GM18526 (cell line): ENCODE results near the gene PELI1.

Source experiments
- POLR2A ChIP-seq: IDR thresholded peaks from 3 replicates; pipeline ENCODE4 v1.6.1; 2011; ENCODE audit not compliant: insufficient read length; ENCODE audit errors: extremely low read depth

The PELI1 gene

DNA sequence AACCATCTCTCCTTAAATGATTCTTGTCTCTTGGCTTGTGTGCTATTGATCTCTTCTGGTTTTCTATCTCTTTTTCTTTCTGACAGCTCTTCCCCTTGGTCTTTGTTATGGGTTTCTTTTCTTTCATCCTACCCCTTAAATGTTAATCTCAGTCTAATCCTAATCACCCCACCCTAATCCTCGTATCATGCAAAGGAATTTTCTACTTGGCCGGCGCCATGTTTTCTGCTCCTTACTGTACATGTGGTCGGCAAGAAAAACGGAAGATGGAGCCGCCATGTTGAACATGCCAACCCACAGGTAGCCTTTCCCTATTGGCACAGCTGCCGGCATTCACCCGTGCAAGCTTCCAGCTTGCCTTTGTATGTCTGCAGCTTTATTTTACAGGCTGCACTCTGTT, 63.2 kb downstream of the PELI1 start:
- no peak for TF ChIP-seq POLR2A

DNA sequence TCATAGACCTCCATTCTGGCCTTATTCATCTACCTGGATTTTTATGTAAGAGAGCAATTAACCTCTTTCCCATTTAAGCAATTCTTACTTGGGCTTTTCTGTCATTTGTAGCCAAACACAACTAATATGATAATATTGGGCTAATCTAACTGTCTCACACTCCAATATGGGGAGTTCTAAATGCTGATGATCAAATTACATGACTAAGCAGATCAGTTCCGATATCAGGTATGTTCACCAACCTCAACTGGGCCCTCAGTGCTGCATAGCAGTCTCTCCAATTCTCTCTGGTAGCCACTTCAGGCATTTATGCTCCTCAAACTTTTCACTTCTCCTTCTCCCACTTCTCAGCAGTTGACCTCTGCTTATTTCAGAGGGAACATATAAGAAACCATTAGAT, 64.0 kb downstream of the PELI1 start:
- no peak for TF ChIP-seq POLR2A

DNA sequence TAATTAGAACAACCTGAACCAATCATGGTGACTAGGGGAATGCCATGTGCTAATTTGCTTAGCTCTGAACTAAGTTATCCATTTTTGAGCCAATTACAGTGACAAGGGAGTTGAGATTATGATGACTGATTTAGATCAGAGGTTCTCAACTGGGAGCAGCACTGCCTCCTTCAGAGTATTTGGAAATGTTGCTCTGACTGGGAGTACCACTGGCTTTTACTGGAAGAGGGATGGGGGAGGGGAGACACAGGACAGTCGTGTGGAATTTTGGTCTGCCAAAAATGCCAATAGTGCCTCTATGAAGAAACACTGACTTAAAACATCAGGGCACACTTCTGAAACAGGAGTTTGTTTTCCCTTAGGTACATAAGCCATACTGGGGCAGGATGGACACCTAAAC, 76.9 kb downstream of the PELI1 start:
- TF ChIP-seq POLR2A: no peak

DNA sequence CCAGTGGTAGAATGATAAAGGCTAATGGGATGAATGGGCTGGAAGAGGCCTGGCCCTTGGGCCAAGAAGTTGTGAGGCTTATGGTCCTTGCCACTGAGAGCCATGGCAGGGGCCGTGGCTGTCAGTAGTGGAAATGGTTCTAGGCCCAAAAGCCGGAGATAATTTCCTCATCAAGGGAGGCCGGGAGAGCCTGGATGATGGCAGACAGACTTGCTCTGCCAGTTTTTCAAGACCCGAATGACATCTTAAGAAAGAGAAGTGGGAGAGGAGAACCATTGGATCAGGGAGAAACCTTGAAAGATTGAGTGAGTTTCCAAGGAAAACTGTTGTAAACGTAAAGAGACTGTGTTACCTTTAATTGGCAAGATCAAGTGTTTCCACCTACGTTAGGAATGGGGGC, 78.7 kb downstream of the PELI1 start:
- TF ChIP-seq POLR2A: no peak

DNA sequence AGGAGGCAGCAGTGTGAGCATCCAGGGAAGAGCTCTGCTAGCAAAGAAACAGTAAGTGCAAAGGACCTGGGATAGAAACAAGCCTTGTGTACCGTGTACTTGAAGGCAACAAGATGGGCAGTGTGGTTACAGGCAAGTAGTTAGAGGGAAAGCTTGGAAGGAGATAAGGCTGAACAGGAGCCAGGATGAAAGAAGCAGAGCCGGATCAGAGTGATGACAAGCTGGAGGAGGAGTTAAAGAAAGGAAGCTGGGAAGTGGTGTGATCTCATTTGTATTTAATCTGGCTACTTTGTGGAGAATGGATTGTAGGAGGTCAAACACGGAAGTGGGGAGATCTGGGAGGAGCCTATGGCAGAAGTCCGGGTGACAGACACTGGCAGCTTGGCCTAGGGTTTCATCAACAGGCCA, 80.3 kb downstream of the PELI1 start:
- TF ChIP-seq POLR2A: no peak

DNA sequence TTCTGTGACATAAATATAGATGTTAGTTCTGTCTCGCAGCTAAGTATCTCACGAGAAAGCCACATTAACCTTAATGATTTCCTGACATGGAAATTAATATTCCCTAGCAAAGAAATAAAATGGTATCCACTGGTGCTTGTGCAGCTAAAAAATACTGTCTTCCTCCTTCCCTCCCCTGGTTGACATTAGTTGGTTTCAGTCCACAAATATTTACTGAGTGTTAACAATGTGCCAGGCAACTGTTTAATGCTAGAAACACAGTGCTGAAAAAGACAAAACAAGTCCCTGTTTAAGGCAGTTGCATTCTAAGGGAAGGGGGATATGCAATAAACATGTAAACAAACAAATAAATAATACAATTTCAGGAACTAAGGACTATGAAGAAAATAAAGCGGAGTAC, 80.8 kb downstream of the PELI1 start:
- no peak for TF ChIP-seq POLR2A

DNA sequence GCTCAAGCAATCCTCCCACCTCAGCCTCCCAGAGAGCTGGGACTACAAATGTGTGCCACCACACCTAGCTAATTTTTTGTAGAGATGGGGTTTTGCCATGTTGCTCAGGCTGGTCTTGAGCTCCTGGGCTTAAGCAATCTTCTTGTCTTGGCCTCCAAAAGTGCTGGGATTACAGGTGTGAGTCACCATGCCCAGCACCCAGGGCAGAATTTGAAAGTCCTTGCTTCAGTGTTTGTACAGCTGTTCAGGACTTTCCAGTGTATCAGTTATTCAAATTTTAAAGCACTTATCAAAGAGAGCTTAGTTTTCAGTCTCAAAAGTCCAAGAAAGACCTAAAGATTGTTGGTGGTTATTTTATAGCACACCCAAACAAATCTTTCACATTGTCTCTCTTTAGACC, 81.4 kb downstream of the PELI1 start:
- no peak for TF ChIP-seq POLR2A

DNA sequence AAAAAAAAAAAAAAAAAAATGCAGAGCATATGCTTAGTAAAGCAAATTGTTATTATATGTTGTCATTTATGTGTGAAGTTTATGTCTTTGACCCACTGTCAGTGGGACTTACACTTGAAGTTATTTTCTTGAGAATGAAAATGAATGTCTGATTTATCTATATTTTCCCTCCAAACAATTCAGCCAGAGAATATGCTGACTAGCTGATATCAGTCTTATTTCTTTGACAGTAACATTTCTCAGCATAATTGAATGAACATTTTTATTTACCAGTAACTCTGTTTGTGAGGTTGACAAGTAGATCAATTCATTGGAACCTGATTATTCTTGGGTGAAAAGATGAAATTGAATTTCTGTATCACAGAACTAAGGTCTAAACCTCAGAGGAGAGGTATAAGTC, 85.0 kb downstream of the PELI1 start:
- TF ChIP-seq POLR2A: no peak

DNA sequence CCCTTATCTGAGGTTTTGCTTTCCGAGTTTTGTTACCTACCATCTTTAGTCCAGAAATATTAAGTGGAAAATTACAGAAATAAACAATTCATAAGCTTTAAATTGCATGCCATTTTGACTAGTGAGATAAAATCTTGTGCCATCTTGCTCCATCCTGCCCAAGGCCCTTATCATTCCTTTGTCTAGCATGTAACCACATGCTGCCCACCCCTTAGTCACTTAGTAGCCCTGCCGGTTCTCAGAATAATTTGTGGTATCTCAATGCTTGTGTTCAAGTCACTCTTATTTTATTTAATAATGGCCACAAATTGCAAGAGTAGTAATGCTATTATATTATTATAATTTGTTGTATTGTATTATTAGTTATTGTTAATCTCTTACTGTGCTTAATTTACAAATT, 88.2 kb downstream of the PELI1 start:
- no peak for TF ChIP-seq POLR2A

DNA sequence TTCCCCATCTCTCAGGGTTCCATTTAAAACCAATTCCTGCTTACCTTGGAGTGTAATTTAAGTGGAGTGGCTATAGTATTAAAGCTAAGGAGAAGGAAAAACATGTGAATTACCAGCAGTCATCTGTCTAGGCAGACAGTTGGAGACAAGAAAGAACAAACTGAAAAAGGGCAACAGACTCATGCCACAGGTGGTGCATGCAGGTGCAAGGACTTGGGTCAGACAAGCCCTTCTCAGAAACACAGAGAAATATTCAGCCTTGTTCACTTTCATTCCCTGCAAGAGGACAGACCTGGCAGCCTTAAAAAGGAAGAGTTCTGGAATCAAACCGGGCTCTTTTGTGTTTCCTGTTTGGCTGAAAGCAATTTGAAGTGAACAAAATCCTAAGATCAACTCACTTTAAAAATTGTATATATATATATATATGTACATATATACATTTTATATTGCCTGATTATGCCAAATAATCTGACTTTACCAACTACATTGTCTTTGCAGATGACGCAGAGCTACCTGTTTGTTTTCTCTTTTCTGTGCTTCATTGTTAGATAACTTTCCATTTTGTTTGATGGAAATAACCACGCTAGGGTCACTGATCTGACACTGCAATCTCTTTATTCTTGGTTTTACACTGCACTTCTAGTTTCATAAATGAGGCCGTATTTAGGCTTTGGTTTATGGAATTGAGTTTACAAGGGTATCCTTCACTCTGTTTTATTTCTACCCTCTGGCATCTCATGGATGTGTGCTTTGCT, 89.9 kb downstream of the PELI1 start:
- TF ChIP-seq POLR2A: no peak

DNA sequence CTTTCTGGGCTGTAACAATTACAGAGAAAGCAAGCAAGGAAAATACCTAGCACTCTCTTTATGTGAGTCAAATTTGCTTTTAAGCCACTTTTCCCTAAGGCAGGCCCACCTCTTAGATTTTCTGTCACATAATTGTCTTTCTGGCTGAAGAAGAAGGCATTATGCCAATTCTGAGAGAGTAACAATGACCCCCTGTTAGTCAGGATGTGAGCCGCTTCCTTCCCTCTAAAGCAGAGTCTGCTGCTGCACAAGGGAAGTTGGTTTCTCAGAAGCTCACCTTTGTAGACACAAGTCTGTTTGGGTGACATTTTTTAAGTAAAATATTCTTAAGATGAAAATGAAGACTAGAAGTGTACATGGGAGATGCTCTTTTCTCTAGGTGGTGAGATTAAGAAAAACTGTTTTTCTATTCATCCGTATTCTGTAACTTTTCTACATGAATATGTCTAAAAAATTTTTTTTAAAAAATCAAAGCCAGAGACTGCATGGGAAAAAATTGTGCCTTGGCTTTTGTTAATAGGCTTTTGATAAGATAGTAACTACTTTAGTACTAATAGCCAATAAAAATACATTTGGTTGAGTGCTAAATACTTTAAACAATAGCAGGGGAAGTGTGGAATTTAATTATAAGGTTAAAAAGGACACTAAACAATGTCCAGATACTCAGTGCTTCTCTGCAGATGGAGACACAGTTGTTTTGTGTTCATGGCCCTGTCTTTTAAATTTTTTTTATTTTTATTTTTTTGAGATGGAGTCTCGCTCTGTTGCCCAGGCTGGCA, 91.6 kb downstream of the PELI1 start:
- no peak for TF ChIP-seq POLR2A

DNA sequence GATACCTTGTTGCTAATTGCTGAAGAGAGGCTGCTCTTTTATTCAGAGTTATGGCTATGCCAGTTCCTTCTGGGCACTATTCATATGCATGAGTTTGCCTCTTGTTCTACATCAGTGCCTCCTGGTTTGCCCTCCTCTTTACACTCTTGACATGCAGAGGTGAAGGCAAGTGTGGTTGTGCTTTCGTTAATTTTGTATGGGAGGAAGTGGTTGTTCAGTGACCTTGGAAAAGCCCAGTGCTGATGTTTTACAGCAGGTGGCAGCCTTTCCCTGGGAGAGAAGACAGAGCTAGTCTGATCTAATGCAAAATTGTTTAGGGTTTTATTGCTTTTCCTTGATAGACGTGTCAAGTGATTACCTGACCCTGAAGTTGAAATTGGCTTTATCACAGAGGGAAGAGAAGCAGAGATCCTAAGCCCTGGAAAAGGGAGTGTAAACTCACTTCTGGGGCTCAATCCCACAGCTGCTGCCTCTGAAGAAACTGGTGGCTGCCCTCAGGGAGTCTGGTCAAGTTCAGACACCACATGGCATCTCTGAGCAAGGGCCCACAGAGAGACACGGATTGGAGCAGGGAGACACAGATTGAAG, 94.5 kb downstream of the PELI1 start:
- TF ChIP-seq POLR2A: no peak

DNA sequence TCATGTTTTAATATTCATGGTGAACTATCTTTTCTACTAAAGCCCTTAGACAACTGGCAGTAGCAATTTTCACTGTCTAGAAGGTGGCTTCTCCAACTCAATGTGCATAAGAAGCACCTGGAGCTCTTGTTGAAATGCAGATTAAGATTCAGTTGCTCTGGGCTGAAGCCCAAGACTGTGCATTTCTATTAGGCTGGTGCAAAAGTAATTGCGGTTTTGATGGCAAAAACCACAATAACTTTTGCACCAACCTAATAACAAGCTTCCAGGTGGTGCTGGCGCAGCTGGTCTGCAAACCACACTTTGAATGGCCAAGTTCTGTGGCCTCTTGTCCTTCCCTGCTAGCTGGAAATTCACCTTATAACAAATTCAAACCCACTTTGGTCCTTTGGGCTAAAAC, 98.3 kb downstream of the PELI1 start:
- no peak for TF ChIP-seq POLR2A
